Ecto neural progenitor cell (in vitro differentiated cells): ENCODE results near the gene HSPB1.
"Not testable (repeated sequence)": the region's sequence is repeated elsewhere in the genome, so short reads cannot be mapped to it uniquely, and the experiment has no call there.

Experiments
- DNase-seq: peaks from one replicate; pipeline ENCODE4 v3.0.0-alpha.2; 2018; ENCODE audit warnings: low spot score

Gene HSPB1

DNA sequence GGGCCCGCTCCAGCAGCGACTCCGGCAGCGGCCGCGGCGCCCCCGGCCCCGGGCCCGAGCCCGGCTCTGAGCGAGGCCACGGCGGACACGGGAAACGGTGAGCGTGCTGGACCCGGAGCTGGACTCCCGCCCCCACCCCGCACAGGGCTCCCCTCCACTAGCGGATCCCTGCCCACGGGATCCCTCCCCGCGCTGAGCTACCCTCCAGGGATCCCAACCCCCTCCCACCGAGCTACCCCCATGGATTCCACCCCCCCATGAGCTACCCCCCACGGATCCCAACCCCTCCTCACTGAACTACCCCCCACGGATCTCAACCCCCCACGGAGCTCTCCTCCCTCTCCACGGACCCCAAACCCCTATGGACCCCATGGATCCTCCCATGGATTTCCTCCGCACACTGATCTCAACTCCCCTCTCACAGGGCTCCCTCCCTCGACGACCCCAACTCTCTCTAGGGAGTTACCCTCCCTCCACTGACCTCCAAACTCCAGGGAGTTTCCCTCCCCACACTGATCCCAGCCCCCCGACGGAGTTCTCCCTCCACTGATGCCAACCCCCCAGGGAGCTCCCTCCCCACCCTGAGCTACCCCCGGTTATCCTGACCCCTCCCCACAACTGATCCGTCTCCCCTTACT, 20.6 kb upstream of the HSPB1 start:
- DNase-seq: peak; percentile 55

DNA sequence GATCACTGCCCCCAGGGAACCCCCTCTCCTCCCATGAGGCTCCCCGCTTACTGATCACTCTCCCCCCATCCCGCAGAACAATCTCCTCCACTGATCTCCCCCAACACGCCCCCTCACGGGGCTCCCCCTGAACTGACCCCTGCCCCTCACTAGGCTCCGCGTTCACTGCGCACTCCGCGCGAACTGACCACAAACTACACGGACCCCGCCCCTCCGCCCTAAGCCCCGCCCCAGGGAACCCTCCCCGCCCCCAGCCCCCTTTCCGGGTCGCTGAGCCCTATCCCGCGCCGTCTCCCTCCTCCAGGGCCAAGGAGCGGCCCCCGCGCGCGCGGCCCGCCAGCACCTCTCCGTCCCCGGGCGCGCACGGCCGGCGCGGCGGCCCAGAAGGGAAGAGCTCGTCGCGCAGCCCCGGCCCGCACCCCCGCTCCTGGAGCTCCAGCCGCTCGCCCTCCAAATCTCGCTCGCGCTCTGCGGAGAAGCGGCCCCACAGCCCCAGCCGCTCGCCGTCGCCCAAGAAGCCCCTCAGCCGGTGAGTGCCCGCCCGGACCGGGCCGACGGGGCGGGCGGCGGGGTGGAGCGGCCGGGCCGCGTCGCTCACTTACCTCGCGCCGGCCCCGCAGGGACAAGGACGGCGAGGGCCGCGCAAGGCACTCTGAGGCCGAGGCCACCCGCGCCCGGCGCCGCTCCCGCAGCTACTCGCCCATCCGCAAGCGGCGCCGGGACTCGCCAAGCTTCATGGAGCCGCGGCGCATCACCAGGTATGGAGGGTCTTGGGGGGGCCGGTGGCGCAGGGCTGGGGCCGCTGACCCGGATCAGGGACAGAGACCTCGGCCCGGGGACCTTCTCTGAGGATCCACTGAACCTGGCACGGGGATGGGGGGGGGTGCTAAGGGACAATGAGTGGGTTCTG, 19.9 kb upstream of the HSPB1 start:
- peak; percentile 82 for DNase-seq

DNA sequence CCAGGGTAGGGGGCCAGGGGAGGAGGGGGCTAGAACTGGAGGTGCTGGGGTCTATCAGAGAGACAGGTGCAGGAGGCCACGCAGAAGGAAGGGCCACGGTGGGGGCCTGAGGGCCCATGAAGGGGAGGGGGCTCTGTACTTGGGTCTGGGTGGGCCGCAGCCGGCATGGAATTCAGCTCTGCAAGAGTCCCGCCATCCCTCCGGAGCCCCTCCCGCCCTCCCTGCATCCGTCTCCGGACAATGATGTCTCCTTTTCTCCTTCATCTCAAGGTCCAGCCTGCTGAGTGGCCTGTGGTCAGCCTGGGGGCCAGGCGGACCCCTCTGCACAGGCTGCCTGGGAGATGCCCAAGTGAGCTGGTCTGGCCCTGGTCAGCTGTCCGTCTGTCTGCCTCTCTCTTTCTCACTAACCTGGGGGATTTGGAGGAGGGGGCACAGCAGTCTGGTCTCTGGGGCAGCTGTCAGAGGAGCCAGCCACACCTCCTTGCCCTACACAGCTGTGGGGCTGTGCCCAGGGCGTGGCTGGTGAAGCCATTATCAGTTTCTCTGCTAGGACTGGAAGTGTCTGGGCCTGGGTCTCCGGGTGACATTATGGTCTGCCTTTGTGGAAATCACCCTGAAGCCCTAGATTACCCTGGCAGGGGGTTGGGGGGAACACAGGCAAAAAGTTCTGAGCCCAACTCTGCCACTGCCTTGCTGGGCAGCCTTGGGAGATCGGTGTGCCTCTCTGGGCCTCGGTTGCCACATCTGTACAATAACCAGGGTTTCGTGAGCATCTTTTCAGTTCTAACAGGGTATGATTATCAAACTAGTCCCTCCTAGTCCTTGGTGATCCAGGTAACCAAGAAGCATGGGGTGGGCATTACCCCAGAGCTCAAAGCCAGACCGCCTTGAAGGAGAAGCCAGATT, 19.0 kb upstream of the HSPB1 start:
- peak; percentile 52 for DNase-seq

DNA sequence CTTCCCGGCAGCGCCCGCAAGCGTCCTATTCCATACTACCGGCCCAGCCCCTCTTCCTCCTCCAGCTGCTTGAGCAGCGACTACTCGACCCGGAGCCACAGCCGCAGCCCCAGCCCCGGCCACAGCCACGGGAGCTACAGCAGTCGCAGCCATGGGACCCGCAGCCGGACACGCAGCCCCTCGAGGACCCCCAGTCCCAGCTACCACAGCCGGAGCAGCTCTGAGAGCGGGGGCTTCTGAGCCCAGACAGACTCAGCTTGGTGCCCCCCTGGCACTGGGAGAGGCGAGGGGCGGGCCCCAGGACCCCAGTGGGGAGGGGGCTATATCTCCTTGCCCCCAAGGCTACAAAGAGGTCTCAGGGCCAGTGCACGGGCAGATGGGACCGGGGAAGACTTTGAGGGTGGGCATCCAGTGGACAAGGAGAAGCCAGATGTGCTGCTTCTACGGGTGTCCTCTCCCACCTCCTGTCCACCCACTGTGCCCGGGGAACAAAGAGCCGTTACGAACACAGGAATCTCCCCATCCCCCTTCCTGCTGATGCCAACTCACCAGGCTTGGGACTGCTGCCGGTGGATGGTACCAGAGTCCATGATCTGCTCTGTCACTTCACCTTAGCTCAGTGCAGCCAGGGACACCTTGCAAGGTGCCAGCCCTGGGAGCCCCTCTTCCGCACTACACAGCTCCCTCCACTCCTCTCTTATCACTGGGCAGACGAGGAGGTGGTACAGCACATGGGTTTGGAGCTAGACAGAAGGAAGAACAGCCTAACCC, 16.7 kb upstream of the HSPB1 start:
- DNase-seq: no peak

DNA sequence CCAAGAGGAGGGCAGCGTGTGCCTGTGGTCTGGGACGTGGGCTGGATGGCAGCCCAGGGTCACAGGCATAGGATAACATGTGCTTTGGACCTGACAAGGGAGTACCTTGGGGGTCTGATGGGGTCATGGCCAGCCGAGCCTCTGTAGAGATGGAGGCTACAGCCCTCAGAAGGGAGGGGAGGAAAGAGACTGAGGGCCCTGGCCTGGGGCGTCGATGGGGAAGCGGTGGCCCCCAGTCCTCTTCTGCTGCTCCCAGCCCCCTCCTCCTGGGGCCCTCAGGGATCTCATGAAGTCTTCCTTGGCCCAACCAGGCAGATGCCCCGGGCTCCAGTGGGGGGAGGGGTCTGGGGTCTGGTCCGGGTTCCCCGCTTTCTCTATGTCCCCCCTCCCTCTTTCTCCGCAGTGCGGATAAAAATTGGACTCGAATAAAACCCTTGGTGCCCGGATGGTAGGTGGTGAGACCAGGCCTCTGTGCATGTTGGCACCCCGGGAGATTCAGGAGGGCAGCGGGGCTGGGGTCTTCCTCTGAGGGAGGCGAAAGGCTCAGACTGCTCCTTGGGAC, 15.6 kb upstream of the HSPB1 start:
- DNase-seq: no peak

DNA sequence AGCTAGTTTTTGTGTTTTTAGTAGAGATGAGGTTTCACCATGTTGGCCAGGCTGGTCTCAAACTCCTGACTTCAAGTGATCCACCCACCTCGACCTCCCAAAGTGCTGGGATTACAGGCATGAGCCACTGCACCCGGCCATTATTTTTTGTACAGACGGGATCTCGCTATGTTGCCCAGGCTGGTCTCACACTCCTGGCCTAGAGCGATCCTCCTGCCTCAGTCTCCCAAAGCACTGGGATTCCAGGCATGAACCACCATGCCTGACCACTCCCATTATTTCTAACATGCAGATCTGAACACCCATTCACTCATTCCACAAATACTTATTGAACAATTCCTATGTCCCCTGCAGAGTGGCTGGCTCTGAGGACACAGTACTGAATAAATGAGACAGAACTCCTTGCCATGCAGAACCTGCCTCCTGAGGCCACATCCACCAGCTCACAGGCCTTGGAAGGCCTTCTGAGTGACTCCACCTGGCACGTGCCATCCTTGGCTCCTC, 11.6 kb upstream of the HSPB1 start:
- DNase-seq: not testable (repeated sequence)

DNA sequence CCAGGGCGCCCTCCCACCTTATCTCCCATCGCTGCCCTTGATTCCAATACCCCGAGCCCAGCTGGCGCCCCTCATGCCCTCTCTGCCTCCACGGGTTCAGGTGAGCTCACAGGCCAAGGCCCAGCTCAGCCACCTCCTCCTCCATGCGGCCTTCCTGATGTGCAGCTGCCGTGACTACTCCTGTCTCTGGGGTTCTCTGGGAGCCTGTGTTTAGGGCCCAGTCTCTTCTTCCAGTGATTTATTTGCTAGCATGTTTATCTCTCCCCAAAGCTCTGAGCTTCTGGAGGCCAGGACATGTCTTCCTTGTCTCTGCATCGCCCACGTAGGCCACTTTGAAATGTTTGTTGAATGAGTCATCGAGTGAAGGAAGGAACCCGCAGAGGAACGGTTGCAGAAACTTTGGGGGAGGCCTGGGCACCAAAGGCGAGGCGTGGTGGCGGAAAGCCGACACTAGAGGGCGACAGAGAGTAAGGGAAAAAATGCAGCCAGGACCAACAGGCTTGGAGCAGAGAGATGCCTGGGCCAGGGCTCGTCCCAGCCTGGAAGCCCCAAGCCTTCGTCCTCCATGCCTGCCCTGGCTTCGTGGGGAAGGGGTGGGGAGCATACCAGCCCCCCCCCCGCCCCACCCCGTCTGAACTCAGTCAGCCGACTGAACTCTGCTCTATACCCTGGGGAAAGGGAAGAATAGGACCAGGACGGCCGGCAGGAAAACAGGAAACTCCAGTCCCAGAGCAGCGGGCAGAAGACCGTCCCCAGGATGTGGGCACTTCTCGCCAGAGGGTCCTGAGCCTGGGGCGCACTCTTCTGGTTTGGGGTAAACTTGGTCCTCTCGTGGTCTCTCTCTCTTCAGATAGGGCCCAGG, 10.9 kb upstream of the HSPB1 start:
- DNase-seq: peak; percentile 92

DNA sequence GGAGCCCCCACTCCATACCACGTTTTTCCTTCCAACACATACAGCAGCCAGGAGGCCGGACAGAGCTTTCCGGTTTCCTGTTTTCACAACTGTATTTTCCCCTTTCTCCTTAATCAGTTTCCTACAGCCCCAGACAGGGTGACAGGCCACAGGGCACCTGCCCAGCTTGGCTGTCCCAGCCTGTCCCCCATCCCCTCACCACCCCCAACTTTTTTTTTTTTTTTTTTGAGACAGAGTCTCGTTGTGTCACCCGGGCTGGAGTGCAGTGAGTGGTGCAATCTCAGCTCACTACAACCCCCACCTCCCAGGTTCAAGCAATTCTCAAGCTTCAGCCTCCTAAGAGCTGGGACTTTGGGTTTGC, 10.3 kb upstream of the HSPB1 start:
- DNase-seq: no peak

DNA sequence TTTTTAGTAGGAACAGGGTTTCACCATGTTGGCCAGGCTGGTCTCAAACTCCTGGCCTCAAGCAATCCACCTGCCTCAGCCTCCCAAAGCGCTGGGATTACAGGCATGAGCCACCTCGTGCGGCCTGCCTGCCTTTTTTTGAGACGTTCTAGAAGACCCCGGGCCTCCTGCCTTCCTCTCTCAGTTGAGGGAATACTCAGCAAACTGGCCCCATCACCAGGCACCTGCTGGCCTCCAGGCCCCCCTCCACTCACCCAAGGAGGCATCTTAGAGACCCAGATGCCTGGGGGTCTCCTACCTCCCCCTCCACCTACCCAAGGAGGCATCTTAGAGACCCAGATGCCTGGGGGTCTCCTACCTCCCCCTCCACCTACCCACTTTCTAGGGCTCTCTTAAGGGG, 9.6 kb upstream of the HSPB1 start:
- DNase-seq: not testable (repeated sequence)

DNA sequence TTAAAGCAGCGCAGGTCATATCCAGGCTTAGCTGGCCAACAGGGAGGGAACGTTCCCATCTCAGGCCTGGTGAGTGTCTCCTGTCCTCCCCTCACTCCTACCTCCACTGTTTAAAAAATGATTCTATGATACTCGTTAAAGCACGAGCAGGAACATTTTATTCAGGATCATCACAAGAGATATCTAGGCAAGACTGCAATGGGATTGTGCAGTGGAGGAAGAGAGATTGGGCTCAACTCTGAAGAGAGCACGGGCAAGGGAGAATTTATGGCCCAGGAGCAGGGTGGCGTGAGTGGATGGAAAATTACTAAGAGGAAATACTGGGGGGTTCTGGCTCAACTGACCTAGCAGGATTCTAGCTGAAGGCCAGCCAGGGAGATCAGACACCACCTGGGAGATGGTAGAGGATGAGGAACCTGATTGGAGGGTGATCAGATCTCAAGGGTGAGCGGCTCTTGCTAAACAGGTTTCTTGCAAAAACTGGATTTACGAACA, 9.0 kb upstream of the HSPB1 start:
- DNase-seq: no peak

DNA sequence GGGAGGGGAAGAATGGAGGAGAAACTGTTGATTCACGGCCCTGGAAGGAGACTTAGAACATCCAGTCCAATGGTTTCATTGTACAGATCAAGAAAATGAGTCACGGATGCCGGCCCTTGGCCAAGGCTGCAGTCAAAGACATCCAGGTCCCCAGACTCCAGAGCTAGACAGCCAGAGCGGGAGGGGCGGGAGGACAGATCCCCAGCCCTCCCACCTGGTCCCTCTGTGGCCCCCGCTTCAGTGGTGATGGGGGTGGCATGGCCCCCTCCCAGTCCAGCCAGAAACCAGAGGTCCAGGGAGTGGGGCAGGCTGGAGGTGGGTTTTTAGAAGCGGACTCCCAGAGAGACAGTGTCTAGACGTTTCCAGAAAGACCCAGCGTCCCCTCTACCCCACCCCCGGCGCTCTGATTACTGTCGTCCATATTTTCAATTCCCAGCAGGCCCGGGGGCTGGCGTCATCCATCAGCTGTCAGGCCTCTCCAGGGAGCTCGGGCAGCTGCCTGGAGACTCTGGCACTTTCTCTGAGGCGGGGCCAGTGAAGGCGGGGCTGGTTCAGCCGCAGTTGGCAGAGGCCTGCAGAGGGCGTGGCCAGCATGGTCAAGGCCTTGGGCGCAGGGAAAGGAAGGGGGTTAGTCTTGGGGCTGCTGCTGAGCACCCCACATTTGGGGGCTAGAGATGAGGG, 8.0 kb upstream of the HSPB1 start:
- peak; percentile 60 for DNase-seq

DNA sequence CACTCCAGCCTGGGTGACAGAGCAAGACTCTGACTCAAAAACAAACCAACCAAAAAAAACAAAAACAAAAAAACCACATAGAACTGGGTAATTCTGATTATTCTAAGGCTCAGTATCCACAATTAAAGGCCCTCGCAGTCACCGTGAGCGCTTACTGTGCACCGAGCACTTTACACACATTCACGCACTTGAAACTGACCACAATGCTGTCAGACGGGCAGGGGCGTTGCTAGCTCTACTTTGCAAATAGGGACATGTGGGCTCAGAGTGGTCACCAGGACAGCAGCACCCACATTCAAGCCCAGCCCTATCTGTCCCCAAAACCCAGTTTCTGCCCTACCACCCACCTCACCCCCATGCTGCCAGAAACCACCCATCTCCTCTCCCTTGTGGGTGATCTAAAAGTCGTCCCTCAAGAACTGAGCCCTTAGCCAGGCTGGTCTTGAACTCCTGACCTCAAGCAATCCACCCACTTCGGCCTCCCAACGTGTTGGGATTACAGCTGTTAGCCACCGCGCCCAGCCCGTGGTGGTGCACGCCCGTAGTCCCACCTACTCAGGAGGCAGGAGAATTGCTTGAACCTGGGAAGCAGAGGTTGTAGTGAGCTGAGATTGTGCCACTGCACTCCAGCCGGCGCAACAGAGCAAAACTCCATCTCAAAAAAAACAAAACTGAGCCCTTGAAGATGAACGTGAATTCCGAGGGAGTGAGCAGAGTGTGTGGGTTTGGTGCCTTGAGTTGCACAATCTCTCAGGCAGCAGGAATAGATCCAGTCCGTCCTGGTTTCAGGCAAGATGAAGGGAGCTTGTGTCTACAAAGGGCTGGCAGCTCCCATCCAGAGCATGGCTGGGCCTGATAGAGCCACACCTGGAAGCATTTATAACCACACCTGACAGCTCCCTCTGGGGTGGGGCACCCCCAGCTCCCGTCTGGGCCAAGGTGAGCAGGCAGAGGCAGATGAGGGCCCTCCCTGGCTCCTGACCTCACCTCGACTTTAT, 5.4 kb upstream of the HSPB1 start:
- no peak for DNase-seq

DNA sequence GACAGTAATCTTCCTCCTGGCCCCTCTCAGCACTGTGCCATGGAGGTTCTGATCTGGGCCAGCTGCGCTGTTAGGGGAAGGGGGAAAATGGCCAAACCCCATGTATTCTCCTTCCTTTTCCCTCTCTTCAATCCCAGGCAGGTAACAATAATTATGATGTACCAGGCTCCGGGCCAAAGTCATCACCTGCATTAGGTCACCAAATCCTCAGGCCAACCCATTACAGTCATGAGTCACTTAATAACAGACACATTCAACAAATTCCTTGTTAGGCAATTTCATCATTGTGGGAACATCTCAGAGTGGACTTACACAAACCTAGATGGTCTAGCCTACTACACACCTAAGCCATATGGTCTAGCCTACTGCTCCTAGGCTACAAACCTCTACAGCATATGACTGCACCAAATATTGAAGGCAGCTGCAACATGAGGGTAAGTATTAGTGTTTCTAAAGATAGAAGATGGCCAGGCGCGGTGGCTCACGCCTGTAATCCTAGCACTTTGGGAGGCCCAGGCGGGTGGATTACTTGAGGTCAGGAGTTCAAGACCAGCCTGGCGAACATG, 2.2 kb upstream of the HSPB1 start:
- no peak for DNase-seq

DNA sequence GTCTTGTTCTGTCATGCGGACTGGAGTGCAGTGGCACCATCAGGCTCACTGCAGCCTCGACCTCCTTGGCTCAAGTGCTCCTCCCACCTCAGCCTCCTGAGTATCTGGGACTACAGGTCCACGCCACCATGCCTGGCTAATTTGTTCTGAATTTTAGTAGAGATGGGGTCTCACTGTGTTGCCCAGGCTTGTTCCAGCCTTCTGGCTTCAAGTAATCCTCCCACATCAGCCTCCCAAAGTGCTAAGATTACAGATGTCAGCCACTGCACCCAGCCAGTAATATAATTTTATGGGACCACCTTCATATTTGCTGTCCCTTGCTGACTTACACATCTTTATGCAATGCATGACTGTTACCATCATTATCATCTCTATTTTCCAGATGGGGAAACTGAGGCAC, 1.5 kb upstream of the HSPB1 start:
- DNase-seq: no peak

DNA sequence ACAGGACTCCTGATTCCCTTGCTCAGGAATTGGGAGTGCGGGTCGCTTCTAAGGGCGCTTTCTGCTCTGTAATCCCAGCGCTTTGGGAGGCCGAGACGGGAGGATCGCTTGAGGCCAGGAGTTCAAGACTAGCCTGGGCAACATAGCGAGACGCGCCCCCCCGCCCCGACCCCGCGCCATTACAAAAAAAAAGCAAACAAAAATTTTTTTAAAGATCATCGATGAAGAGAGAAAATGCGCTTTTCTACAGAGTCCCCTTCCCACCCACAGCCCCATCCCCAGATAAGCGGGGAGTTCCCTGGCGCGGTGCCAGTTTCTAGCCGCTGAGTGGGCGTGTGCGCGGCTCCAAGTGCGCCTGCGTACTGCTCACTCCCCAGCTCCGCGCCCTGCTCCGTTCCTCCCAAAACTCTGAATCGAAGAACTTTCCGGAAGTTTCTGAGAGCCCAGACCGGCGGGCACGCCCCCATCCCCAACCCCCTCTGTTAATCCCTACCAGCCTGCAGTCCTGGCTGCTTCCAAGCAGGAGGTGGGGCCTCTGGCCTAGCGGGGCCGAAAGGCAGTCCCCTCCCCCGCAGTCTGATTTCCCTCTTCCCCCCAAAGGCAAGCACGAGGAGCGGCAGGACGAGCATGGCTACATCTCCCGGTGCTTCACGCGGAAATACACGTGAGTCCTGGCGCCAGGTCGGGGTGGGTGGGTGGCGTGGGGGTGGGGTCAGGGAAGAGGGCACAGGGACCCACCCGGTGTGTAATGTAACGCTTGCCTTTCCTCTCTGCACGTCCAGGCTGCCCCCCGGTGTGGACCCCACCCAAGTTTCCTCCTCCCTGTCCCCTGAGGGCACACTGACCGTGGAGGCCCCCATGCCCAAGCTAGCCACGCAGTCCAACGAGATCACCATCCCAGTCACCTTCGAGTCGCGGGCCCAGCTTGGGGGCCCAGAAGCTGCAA, 1.0 kb downstream of the HSPB1 start:
- DNase-seq: peak; percentile 93

DNA sequence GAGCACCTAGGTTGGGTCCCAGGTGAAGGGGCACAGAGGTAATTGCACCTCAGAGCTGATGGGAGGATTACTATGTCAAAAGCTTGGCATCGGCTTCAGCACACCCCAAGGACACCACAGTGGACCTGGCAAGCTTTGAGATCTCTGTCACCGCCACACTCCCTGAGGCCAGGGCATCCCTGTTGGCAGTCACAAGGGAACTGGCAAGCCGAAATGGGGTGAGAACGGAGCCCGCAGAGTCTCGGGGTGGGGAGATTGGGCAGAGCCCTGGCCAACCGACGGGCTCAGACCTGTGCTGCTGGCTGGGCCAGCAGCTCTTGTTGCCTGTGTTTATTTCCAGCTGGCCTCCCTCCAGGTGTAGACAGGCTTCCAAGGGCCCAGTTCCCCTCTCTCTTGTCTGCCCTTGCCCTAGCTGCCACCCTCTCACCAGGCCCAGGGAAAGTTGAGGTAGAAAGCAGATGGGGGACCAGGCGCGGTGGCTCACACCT, 2.5 kb downstream of the HSPB1 start:
- no peak for DNase-seq

DNA sequence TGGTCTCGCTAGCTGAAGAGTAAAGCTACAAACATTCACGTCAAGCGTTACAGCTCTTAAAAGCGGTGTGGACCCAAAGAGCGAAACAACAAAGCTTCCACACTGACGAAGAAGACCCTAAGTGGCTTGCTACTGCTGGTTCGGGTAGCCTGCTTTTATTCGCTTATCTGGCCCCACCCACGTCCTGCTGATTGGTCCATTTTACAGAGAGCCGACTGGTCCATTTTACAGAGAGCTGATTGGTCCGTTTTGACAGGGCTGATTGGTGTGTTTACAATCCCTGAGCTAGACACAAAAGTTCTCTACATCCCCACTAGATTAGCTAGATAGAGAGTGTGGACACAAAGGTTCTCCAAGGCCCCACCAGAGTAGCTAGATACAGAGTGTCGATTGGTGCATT, 6.4 kb downstream of the HSPB1 start:
- DNase-seq: not testable (repeated sequence)
